HL-60/S4 treated with phorbol 12-myristate 13-acetate at 8.2 ng/mL for 4 days and 3 days (cell line): ENCODE results near the gene ADCY1.
"Not testable (repeated sequence)": the region's sequence is repeated elsewhere in the genome, so short reads cannot be mapped to it uniquely, and the experiment has no call there.

Source experiments
- in situ Hi-C: fragments of 300-500 bp; cut with MboI; formaldehyde crosslinking; loops from 2 replicates; pipeline ENCODE4 v1.15.0; 2022; ENCODE audit warnings: low sequenced_read_pairs

ADCY1 gene

GRCh38 chr7:45573661-45574415, at the start of gene ADCY1:
ADCY1 (plus strand) TSS chr7:45574368; CDS start chr7:45574544, 176 bp downstream.
- in situ Hi-C loops = no loop called here

- in situ Hi-C loops = no loop called here
Observed at GRCh38 chr7:45524445-45524844, 49.7 kb upstream of the ADCY1 start.

- in situ Hi-C loops = no loop called here
Observed at GRCh38 chr7:45525057-45525456, 49.1 kb upstream of the ADCY1 start.

GRCh38 chr7:45543473-45543872, 30.7 kb upstream of the ADCY1 start:
- in situ Hi-C loops = no loop called here

- in situ Hi-C loops = not testable (repeated sequence)
Observed at GRCh38 chr7:45545105-45545710, 29.0 kb upstream of the ADCY1 start.

- in situ Hi-C loops = not testable (repeated sequence)
Observed at GRCh38 chr7:45548917-45549316, 25.3 kb upstream of the ADCY1 start.

GRCh38 chr7:45563401-45563800, 10.8 kb upstream of the ADCY1 start:
- in situ Hi-C loops = no loop called here

GRCh38 chr7:45563941-45564461, 10.2 kb upstream of the ADCY1 start:
- in situ Hi-C loops = no loop called here

GRCh38 chr7:45564485-45564884, 9.7 kb upstream of the ADCY1 start:
- in situ Hi-C loops = no loop called here

- in situ Hi-C loops = no loop called here
Observed at GRCh38 chr7:45564886-45565455, 9.2 kb upstream of the ADCY1 start.

GRCh38 chr7:45566386-45566785, 7.8 kb upstream of the ADCY1 start:
- in situ Hi-C loops = no loop called here

GRCh38 chr7:45566961-45567360, 7.2 kb upstream of the ADCY1 start:
- in situ Hi-C loops = no loop called here

GRCh38 chr7:45567713-45568112, 6.5 kb upstream of the ADCY1 start:
- in situ Hi-C loops = no loop called here

GRCh38 chr7:45568536-45569289, 5.5 kb upstream of the ADCY1 start:
- in situ Hi-C loops = no loop called here

- in situ Hi-C loops = no loop called here
Observed at GRCh38 chr7:45569290-45569685, 4.9 kb upstream of the ADCY1 start.

- in situ Hi-C loops = no loop called here
Observed at GRCh38 chr7:45570797-45571196, 3.4 kb upstream of the ADCY1 start.

- in situ Hi-C loops = no loop called here
Observed at GRCh38 chr7:45573204-45573603, 964 bp upstream of the ADCY1 start.

- in situ Hi-C loops = no loop called here
Observed at GRCh38 chr7:45574416-45574668, 174 bp downstream of the ADCY1 start.

GRCh38 chr7:45574669-45575500, 717 bp downstream of the ADCY1 start:
- in situ Hi-C loops = no loop called here

GRCh38 chr7:45575501-45576248, 1.5 kb downstream of the ADCY1 start:
- in situ Hi-C loops = no loop called here
